ENCODE measurements around the gene IGSF22.

GRCh38 chr11:18728658-18729057, 2.7 kb upstream of the IGSF22 start:
- TF ChIP-seq CTCF (IDR thresholded peaks at IDR 0.05 in 4 of 5, conservative IDR thresholded peaks at IDR 0.05 in 1 of 5): no peak
- no peak for TF ChIP-seq POLR2A (IDR thresholded peaks at IDR 0.05)
